HG03432 (cell line): ENCODE results near the gene ALKBH3.

Source experiments
- ATAC-seq: cut with Tn5 transposase; IDR thresholded peaks from one replicate; pipeline ENCODE4 v1.9.1; 2021; ENCODE audit warnings: mild to moderate bottlenecking, moderate library complexity; ENCODE audit not compliant: unreplicated experiment

Gene ALKBH3

DNA sequence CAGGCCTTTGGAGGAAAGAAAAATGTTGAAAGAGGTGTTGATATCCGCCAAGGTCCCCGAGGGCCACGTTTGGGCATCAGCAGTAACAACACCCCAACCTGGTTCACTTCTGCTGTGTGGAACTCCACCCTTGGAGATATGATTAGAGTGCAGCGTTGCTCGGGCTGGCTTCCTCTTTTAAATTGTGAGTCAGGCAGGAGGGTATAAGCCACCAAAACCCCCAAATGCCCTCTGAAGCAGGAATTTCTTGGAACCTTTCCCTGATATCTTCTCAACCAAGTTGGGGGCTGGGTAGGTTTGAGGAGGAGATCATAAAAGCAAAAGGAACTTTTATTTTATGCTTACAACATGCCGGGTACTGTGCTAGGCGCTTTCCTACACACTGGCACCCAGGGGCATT lies 55.4 kb downstream of the ALKBH3 start:
- ATAC-seq: no peak

DNA sequence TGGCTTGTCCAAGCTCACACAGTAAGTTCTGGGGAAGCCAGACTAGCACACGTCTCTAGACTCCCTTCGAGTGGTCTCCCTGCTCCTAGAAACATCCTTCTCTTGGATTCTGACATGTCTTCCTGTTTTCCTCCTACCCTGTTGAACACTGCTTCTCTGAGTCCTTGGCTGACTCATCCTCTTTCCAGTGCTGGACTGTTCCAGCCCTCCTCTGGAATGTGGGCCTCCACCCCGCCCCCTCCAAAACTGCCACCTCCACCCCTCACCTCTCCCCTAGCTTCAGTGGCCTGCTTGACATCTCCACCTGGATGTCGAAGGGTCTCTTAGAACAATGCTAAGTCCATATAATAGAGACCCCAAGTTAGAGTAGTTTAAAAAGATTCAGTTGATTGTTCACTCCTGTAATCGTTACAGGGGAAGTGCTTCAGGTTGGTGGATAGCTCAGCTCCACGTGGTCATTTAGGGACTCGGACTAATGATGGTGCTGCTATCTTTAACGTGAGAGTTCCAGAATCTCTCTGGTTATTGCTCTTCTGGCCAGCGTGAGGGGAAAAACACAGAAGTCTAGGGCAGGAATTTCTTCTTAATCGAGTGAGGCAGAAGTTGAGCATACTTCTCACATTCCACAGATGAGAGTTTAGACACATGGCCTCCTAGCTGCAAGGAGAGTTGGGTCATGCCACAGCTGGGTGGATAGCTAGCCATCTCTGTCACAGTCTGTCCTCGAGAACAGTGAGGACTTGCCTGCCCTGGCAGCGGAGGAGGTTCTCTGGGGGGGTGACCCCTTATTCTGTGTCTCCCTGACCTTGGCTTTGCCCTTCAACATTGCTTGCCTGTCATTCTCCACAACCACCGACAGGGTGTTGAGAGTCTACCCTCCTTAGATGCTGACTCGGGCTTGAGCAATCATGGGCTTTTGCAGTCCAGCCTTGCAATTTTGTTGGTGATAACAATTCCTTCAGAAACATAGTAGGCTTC lies 57.1 kb downstream of the ALKBH3 start:
- no peak for ATAC-seq

DNA sequence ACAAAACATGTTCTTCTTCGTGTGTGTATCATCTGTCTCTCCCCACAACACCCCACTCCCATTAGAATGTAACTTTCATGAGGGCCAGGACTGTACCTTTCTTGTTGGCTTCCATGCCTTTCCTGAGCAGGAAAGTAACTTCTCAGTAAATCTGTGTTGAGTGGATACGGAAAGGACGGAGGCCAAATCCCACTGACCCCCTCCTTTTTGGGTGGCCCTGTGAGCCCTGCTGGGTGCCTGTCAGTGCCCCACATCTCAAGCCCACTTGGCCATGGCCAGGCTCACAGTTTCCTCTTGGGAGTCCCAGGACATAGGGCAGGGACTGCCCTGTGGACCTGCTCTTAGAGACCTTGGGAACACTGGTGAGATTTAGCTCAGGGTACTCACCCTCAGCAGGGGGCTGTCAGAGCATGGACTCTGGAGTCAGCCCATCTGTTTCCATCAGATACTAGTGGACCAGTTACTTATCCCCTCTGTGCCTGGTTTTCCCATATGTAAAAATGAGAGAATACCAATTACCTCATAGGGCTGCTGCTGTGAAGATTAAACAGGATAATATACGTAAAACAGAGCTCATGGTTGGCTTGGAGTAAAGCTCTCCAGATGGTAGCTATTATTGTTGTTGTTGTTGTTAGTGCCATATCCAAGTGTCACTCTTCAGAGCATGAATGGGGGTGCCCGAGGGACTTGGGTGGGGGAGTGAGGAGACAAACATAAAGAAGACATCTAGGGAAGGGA lies 60.8 kb downstream of the ALKBH3 start:
- no peak for ATAC-seq

GRCh38 chr11:43942662-43943371 lies 62.2 kb downstream of the ALKBH3 start:
- no peak for ATAC-seq

DNA sequence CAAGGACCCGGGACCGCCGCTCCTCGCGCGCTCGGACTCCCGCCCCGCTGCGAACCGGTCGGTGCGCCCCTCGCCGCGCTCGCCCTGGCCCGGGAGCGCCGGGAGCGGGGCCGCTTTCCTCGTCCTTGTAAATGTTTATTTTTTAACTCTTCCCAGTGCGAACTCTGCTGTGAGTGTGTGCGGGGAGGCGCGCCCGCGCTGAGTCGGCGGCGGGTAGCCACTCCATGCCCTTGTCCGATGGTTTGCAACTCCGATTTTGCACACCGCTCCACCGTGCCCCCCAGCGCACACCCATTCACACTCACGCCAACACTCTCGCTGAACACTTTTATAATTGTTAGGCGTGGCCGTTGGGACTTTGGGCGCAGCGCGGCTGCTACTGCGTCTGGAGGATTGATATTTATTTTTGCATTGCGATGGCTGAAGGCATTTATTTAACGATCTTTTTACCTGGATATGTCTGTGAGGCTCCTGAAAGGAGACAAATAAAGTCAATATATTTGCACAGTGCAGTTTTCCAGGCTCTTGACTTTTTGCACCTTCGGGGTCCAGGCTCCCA lies 62.8 kb downstream of the ALKBH3 start:
- ATAC-seq: no peak

- no peak for ATAC-seq
Observed at GRCh38 chr11:43943931-43944751, 63.5 kb downstream of the ALKBH3 start.

GRCh38 chr11:43944761-43945311 lies 64.2 kb downstream of the ALKBH3 start:
- peak; percentile 34 for ATAC-seq

DNA sequence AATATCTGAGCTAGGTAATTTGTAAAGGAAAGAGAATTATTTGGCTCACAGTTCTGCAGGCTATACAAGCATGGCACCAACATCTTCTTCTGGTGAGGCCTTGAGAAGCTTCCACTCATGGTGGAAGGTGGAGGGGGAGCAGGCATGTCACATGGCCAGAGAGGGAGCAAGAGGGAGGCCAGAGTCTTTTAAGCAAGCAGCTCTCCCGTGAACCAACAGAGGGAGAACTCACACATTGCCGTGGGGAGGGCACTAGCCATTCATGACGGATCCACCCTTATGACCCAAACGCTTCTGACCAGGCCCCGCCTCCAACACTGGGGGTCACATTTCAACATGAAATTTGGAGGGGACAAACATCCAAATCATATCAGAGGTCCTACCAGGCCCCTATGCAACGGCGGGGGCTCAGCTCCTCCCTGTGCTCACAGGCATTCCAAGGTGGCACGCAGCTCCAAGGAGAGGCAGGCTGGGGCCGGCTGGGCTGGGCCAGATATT lies 66.4 kb downstream of the ALKBH3 start:
- no peak for ATAC-seq

DNA sequence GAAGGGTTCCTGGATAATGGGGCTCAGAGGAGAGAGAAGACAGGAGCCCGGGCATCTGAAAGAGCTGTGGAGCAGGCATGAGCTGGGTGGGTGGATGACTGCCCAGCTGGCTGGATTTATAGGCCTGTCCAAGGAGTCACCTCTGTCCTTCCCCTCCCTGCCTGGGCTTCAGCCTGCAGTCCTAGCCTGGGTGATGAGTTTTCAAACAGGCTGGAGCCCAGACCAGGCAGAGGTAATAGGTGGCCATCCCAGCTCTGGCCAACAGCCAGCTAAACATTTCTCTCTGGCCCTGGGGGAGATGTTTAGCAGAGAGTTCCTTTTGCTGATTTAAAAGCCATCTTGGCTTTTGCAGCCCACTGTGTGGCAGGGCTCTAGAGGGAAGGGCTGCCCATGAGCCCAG lies 67.2 kb downstream of the ALKBH3 start:
- no peak for ATAC-seq

DNA sequence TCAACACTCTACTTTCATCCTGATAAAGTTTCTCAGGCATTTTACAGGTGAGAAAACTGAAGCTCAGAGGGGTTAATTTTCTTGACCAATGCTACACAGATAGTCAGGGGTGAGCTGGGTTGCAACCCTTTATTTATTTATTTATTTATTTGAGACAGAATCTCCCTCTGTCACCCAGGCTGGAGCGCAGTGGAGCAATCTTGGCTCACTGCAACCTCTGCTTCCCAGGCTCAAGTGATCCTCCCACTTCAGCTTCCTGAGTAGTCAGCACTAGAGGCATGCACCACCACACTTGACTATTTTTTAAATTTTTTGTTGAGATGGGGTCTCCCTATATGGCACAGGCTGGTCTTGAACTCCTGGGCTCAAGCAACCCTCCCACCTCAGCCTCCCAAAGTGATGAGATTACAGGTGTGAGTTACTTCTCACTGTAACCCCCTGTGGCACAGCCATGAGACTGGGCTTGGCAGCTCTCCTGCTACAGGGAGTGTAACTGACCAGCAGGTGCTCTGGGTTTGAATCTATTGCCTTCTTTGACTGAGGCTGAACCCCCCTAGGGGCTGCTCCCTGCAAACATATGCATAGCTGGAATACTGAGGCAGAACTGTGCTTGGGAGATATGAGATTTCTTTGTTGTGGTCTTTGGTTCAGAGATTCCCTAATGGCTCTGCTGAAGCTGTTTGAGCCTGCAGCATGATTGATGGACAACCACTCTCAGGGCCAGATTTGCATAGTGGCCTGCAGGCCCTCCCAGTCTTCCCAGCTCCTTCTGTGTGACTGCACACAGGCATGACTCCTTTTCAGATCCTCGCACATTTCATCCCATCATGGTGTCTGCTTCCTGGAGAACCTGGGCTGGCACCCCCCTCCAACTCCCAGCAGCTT lies 68.0 kb downstream of the ALKBH3 start:
- ATAC-seq: no peak

DNA sequence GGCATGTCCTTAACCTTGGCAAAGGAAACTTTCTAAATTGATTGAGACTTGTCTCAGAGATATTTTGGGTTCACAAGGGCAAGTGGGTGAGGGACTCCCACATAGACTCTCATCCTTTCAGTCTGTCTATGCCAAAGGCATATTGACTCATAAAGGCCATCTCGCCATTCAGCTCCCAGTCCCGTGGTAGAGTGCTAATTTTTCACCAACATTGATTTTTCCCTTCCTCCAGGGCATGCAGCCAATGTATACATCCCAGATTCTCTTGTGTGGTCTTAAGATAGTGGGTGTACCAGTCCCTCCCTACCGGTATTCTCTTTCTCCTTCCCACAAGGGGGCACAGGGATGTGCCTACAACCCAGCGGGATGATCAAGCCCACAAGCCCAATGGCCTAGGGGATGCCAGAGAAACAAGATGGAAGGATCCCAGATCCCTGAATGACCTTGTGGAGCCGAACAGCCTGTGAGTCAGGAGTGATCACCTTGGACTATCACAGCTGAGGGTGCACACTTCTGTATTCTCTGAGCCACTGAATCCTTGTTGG lies 69.8 kb downstream of the ALKBH3 start:
- no peak for ATAC-seq

GRCh38 chr11:43951231-43951630 lies 70.6 kb downstream of the ALKBH3 start:
- no peak for ATAC-seq

- no peak for ATAC-seq
Observed at GRCh38 chr11:43952020-43952400, 71.4 kb downstream of the ALKBH3 start.

GRCh38 chr11:43952401-43953342 lies 72.0 kb downstream of the ALKBH3 start:
- ATAC-seq: no peak

DNA sequence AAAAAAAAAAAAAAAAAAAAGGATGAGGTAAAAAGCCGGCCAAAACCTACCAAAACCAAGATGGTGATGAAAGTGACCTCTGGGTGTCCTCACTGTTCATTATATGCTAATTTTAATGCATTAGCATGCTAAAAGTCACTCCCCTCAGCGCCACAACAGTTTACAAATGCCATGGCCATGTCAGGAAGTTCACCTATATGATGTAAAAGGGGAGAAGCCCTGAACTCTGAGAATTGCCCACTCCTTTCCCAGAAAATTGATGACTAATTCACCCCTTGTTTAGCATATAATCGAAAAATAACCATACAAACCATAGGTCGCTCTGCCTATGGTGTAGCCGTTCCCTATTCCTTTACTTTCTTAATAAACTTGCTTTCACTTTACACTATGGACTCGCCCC lies 72.9 kb downstream of the ALKBH3 start:
- no peak for ATAC-seq

DNA sequence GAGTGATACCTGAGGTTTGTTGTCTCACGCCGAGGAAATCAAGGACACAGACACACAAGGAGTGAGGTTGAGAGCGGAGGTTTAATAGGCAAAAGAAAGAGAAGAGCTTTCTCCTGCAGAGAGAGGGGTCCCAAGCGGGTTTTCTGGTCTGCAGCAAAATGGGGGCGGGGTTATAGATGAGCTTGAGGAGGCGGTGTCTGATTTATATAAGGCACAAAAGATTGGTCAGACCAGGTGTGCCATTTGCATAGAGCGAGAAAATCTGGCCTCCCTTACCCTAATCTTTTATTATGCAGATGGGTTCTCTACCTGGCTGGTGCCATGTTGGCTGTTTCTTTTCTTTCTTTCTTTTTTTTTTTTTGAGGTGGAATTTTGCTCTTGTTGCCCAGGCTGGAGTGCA lies 73.6 kb downstream of the ALKBH3 start:
- no peak for ATAC-seq

- ATAC-seq: no peak
Observed at GRCh38 chr11:43955381-43956118, 74.9 kb downstream of the ALKBH3 start.
